GM21526 (cell line): Measurements from ENCODE around the gene LINC00305.
A peak's percentile ranks its signal among the peaks of the same experiment; 100 is the strongest.

Source experiments
- ATAC-seq: cut with Tn5 transposase; IDR thresholded peaks from one replicate; pipeline ENCODE4 v1.9.1; 2021; ENCODE audit warnings: moderate library complexity; ENCODE audit not compliant: unreplicated experiment, low FRiP score

LINC00305 gene

GRCh38 chr18:64116571-64117175 is 32.2 kb downstream of the LINC00305 start:
- ATAC-seq = no peak

GRCh38 chr18:64115881-64116280 is 33.0 kb downstream of the LINC00305 start:
- no peak for ATAC-seq

DNA sequence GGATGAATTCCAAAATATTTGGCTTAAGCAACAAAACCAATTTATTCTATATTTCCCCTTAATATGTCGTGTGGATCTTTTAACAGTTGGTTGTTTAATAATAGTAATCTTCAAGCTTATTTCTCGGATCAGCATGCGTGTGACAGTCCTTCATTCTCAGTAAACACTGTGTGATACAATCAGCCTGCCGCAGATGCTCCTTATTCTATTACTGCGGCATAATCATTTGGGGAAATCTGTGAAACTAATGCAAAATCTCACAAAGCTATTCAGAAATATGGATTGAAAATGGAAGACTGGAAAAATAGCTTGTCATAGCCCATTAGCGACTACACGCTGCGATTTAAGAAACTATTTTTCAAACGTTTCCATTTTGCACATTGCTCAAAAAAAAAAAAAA is 36.9 kb downstream of the LINC00305 start:
- ATAC-seq = no peak

DNA sequence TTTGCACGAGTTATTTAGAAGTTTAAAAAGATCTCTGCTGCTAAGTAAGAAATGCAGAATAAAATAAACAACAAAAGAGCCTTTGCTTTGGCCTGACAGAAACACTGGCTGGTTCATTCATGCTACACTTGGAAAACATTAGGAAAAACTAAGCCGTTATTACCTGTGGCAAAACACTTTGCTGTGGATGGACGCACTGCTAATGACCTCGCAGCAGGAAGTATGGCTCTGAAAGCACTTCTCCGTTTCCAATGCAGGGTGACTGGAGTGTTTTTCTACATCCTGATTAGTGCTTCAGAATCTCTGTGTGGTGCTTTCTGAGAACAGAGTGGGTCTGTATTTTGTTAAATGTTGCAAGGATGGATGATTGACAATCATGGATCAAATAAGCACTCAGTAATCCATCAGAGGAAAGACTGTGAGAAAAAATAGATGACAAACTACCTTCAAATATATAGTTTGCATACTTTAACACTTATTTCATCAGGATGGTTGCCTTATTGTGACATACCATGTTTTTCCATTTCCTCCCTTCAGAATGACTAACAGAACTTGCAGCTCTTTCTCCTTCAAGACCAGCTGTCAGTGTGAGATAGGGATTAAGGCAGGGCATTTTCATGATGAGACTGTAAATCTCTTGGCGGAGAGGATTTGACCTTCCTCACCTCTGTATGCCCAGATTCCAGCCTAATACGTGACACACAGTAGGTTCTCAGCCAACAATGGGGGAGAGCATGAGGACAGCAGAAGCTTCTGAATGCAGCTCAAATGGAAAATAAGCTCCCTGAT is 38.0 kb downstream of the LINC00305 start:
- no peak for ATAC-seq

GRCh38 chr18:64103986-64104385 is 44.9 kb downstream of the LINC00305 start:
- ATAC-seq = no peak

- ATAC-seq = peak; percentile 43
Observed at GRCh38 chr18:64100116-64100922, 48.6 kb downstream of the LINC00305 start.

- peak; percentile 83 for ATAC-seq
Observed at GRCh38 chr18:64099244-64099643, 49.6 kb downstream of the LINC00305 start.

- ATAC-seq = no peak
Observed at GRCh38 chr18:64097497-64097896, 51.4 kb downstream of the LINC00305 start.

- no peak for ATAC-seq
Observed at GRCh38 chr18:64095056-64095455, 53.8 kb downstream of the LINC00305 start.

- ATAC-seq = no peak
Observed at GRCh38 chr18:64094210-64094609, 54.7 kb downstream of the LINC00305 start.

GRCh38 chr18:64091526-64091925 is 57.4 kb downstream of the LINC00305 start:
- ATAC-seq = no peak

DNA sequence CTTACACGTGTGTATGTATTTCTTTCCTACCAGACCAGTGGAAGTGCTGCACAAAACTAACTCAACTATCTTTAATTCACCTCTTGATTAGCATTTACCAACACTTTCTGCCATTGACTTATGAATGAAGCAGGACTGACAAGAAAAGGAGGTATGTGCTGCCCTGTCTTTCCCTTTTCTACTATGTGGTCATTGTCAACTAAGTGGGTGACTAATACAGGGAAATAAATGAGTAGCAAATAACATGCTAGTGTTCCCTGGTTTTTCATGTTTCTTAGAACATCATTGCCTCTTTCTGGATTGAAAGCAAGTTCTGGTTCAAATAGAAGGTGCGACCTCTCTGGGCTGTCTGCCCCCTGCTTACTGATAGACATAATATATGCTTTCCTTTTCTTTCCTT is 58.0 kb downstream of the LINC00305 start:
- ATAC-seq = no peak

GRCh38 chr18:64083916-64084315 is 65.0 kb downstream of the LINC00305 start:
- ATAC-seq = no peak

GRCh38 chr18:64082513-64082912 is 66.4 kb downstream of the LINC00305 start:
- no peak for ATAC-seq

- ATAC-seq = no peak
Observed at GRCh38 chr18:64082054-64082453, 66.8 kb downstream of the LINC00305 start.

- ATAC-seq = no peak
Observed at GRCh38 chr18:64073971-64074370, 74.9 kb downstream of the LINC00305 start.

DNA sequence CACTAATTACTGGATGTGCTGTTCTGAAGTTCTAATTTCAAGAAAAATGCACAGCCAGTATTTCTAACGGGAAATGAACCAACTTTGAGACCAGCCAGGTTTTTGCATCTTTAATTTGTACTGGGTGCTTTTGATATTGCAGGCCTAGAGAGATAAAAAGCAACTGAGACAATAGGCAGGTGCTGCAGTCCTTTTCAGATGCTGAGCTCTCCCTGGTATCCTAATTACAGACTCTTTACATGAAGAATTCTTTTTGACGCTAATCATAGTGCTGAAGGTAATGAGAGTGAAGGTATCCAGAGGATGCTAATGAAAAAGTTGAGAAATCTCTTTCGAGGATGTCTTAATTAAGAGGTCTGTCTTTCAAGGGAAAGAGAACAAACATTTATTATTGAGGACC is 93.9 kb downstream of the LINC00305 start:
- ATAC-seq = no peak

DNA sequence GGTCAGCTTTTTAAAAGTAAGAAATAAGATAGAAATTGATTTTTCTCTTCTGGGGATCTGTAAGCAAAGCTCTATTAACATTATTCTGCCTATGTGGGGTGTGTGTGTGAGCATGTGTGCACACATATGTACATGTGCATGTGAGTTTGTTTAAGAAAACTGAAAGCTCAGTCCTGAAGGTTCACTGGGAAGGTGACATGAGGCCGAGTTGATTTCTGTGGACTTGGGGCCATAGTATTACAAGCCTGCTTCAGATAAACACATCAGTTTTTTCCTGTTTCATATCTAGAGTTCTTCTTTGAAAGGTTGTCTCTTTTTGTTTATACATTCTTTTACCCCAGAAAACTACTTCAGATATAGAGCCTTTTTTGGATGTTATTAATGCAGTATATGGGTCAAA is 95.6 kb downstream of the LINC00305 start:
- no peak for ATAC-seq

GRCh38 chr18:64052772-64053171 is 96.1 kb downstream of the LINC00305 start:
- no peak for ATAC-seq

DNA sequence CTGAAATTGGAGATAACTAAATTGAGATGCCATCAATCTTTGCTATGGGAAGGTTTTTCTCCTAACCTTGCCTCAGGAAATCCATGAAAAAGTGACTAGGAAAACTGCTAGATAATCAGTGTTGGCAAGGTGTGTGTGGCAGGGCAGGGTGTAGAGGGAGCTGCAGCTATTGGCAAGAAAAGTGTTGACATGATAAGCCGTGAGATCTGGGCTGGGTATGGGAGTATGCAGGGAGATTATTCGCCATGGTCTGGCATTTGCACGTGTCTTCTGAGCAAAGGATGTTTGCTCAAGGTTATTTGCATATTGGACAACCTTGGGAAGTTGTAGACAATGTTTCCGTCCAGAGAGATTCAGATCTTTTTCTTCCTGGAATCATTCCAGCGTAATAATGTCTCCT is 104.3 kb downstream of the LINC00305 start:
- ATAC-seq = no peak

DNA sequence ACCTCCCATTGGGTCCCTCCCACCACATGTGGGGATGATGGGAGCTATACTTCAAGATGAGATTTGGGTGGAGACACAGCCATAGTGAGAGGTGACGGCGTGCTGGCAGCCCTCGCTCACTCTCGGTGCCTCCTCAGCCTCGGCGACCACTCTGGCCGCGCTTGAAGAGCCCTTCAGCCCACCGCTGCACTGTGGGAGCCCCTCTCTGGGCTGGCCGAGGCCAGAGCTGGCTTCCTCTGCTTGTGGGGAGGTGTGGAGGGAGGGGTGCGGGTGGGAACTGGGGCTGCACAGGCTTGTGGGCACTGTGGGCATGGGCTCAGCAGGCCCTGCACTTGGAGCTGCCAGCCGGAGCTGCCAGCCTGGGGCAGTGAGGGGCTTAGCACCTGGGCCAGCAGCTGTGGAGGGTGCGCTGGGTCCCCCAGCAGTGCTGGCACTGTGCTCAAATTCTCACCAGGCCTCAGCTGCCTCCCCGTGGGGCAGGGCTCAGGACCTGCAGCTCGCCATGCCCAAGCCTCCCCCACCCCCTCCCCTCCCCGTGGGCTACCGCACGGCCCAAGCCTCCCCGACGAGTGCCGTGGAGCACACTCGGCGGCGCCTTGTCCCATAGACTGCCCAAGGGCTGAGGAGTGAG is 106.0 kb downstream of the LINC00305 start:
- no peak for ATAC-seq
